ENCODE results near the gene ATP1B3. TPM values are rescaled to one million over a fixed set of nuclear protein-coding genes. Genes with fewer than 3 reads are reported as not detected.

ATP1B3 gene
- total RNA-seq, 2 donors from 2014 or later = 182 to 194 TPM

GRCh38 chr3:141853629-141854168 is 22.7 kb upstream of the ATP1B3 start:
- Mint-ChIP-seq H3K36me3 (ENCODE audit: low read depth) (no peaks in the 10 kb centered on the region), H3K4me1 (peaks cover 8% of the 10 kb centered on the region), H3K27ac (no peak overlapping the region), H3K9me3 (no peaks in the 10 kb centered on the region), H3K4me3 (no peak overlapping the region), H3K27me3 (ENCODE audit: insufficient read depth) (no peaks in the 10 kb centered on the region)
- no peaks in the 10 kb centered on the region for H3K27me3 ChIP-seq (ENCODE audit: control insufficient read depth, insufficient read depth, low read length, poor library complexity, severe bottlenecking)
- H3K9me3 ChIP-seq (ENCODE audit: control insufficient read depth, low read length) = no peaks in the 10 kb centered on the region
- no peaks in the 10 kb centered on the region for H3K36me3 ChIP-seq (ENCODE audit: control insufficient read depth, insufficient read depth, low read length)
- no peak for DNase-seq
- WGBS, 2 experiments (ENCODE audit: insufficient coverage in 1 of 2, insufficient read length in 1 of 2) = 95 to 98% methylated on average over 6 to 9 of the region's 10 CpGs
- H3K4me1 ChIP-seq (ENCODE audit: control insufficient read depth, insufficient read depth, low read length) = no peaks in the 10 kb centered on the region
- TF ChIP-seq CTCF (conservative IDR thresholded peaks at IDR 0.05) = no peak
- H3K27ac ChIP-seq (ENCODE audit: low read depth, low read length) = no peak overlapping the region
- no peak overlapping the region for H3K4me3 ChIP-seq (ENCODE audit: low read length)
- H3K9ac ChIP-seq (ENCODE audit: extremely low read depth, low read length, poor library complexity, severe bottlenecking) = no peak overlapping the region

- H3K27me3 Mint-ChIP-seq (ENCODE audit: insufficient read depth) = no peaks in the 10 kb centered on the region
- no peaks in the 10 kb centered on the region for H3K9me3 Mint-ChIP-seq
- H3K4me1 Mint-ChIP-seq = peaks cover under 1% of the 10 kb centered on the region
- no peak overlapping the region for H3K4me3 Mint-ChIP-seq
- Histone ChIP-seq H3K27ac (ENCODE audit: low read depth, low read length) (no peak overlapping the region), H3K9ac (ENCODE audit: extremely low read depth, low read length, poor library complexity, severe bottlenecking) (no peak overlapping the region), H3K9me3 (ENCODE audit: control insufficient read depth, low read length) (no peaks in the 10 kb centered on the region), H3K27me3 (ENCODE audit: control insufficient read depth, insufficient read depth, low read length, poor library complexity, severe bottlenecking) (no peaks in the 10 kb centered on the region), H3K36me3 (ENCODE audit: control insufficient read depth, insufficient read depth, low read length) (no peaks in the 10 kb centered on the region), H3K4me1 (ENCODE audit: control insufficient read depth, insufficient read depth, low read length) (no peaks in the 10 kb centered on the region), H3K4me3 (ENCODE audit: low read length) (no peak overlapping the region)
- 91% methylated on average over 1 of the region's 1 CpG; no CpG with 5 or more reads in 1 of the 2 experiments for WGBS, 2 experiments (ENCODE audit: insufficient coverage in 1 of 2, insufficient read length in 1 of 2)
- H3K36me3 Mint-ChIP-seq (ENCODE audit: low read depth) = no peaks in the 10 kb centered on the region
- DNase-seq = no peak
- H3K27ac Mint-ChIP-seq = no peak overlapping the region
- TF ChIP-seq CTCF (conservative IDR thresholded peaks at IDR 0.05) = peak; percentile 34
These were observed 21.8 kb upstream of the ATP1B3 start for GRCh38 chr3:141854599-141854998.

- no peak for TF ChIP-seq CTCF (conservative IDR thresholded peaks at IDR 0.05)
- no peaks in the 10 kb centered on the region for H3K9me3 Mint-ChIP-seq
- no peaks in the 10 kb centered on the region for H3K27me3 ChIP-seq (ENCODE audit: control insufficient read depth, insufficient read depth, low read length, poor library complexity, severe bottlenecking)
- H3K9me3 ChIP-seq (ENCODE audit: control insufficient read depth, low read length) = no peaks in the 10 kb centered on the region
- H3K4me3 Mint-ChIP-seq = no peak overlapping the region
- no peak overlapping the region for H3K27ac ChIP-seq (ENCODE audit: low read depth, low read length)
- peaks cover 6% of the 10 kb centered on the region for H3K4me1 ChIP-seq (ENCODE audit: control insufficient read depth, insufficient read depth, low read length)
- no peak overlapping the region for H3K27ac Mint-ChIP-seq
- H3K36me3 Mint-ChIP-seq (ENCODE audit: low read depth) = no peaks in the 10 kb centered on the region
- 85 to 92% methylated on average over 2 of the region's 2 CpGs for WGBS, 2 experiments (ENCODE audit: insufficient coverage in 1 of 2, insufficient read length in 1 of 2)
- peaks cover 10% of the 10 kb centered on the region for H3K4me1 Mint-ChIP-seq
- no peaks in the 10 kb centered on the region for H3K27me3 Mint-ChIP-seq (ENCODE audit: insufficient read depth)
- no peaks in the 10 kb centered on the region for H3K36me3 ChIP-seq (ENCODE audit: control insufficient read depth, insufficient read depth, low read length)
- no peak overlapping the region for H3K9ac ChIP-seq (ENCODE audit: extremely low read depth, low read length, poor library complexity, severe bottlenecking)
- DNase-seq = no peak
- H3K4me3 ChIP-seq (ENCODE audit: low read length) = no peak overlapping the region
These were observed 18.1 kb upstream of the ATP1B3 start for GRCh38 chr3:141858312-141858711.

Data from endodermal cell (in vitro differentiated cells).